ENCODE data around the gene TNFSF9.

- TF ChIP-seq GATA2 (IDR thresholded peaks at IDR 0.05; ENCODE audit: low read depth, low read length) (no peak), GATA3 (IDR thresholded peaks at IDR 0.05; ENCODE audit: low read depth, low read length) (no peak)
These were observed 8.7 kb downstream of the TNFSF9 start for GRCh38 chr19:6539514-6539913.
